GM12865 (cell line): Measurements from ENCODE around the gene SMIM38.

Experiments used
- DNase-seq: peaks from one replicate; pipeline ENCODE4 v3.0.0; 2010; ENCODE audit warnings: low read depth
- H3K4me3 ChIP-seq: 2 replicates; pipeline ENCODE4 v1.5.1; 2011; ENCODE audit warnings: mild to moderate bottlenecking, low read depth, low read length, control low read depth
- TF ChIP-seq, protein P1 (sequence below): IDR thresholded peaks from 2 replicates; pipeline ENCODE4 v1.5.1; 2011; ENCODE audit warnings: low read length, control low read depth, low read depth, inconsistent platforms; ENCODE audit not compliant: insufficient read depth; ENCODE audit errors: missing control alignments

The SMIM38 gene

DNA sequence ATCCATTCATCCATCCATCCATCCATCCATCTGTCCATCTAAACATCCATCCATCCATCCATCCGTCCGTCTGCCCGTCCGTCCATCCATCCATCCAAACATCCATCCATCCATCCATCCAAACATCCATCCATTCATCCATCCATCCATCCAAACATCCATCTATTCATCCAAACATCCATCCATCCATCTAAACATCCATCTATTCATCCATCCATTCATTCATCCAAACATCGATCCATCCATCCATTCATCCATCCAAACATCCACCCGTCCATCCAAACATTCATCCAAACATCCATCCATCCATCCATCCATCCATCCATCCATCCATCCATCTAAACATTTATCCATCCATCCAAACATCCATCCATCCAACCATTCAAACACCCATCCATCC is 45.3 kb upstream of the SMIM38 start:
- TF ChIP-seq, protein P1, sequence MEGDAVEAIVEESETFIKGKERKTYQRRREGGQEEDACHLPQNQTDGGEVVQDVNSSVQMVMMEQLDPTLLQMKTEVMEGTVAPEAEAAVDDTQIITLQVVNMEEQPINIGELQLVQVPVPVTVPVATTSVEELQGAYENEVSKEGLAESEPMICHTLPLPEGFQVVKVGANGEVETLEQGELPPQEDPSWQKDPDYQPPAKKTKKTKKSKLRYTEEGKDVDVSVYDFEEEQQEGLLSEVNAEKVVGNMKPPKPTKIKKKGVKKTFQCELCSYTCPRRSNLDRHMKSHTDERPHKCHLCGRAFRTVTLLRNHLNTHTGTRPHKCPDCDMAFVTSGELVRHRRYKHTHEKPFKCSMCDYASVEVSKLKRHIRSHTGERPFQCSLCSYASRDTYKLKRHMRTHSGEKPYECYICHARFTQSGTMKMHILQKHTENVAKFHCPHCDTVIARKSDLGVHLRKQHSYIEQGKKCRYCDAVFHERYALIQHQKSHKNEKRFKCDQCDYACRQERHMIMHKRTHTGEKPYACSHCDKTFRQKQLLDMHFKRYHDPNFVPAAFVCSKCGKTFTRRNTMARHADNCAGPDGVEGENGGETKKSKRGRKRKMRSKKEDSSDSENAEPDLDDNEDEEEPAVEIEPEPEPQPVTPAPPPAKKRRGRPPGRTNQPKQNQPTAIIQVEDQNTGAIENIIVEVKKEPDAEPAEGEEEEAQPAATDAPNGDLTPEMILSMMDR: no peak

DNA sequence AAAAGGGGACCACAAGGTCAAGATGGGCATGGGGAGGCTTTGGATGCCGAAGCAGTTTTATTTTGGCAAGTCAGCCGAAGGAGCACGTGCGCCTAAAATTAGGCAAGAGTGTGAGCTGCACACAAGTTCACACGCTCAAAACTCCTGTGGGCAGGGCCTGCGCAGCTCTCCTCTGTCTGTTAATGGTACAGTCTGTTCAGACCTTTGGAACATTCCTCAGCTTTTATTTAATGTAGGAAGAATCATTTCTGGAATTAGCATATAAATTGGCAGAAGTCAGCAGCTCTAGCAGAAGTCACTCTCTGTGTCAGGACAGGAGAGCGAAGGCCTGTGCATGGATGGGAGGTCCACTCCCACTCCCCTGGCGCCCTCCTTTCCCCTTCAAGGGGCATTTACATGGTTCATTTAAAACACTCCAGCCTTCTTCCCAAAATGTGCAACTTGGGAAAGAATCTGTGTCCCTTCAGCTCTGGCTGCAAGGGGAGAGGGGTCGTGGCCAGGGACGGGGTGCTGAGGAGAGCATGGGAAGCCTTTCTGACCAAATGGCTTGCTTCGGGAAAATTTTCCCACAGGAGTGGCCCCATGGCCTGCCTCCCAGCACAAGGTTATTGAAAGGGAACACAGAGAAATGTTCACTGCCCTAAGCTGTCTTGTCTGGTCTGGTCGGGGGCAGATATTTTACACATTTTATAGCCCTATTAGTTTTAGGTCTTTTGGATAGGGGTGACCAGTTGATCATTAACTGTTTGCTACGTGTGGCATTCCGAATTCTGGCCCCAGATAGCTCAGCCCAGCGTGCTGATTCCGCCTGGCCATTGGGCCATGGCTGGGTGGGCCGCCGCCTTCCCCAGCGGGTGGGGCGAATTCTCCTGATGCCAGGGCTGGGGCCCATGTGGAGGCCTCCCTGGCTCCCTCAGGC is 43.9 kb upstream of the SMIM38 start:
- TF ChIP-seq, protein P1: no peak
- H3K4me3 ChIP-seq: no peak overlapping the region
- DNase-seq: no peak

More for the DNA sequence above, 45.3 kb upstream of the SMIM38 start:
- H3K4me3 ChIP-seq: no peak overlapping the region
- DNase-seq: no peak

DNA sequence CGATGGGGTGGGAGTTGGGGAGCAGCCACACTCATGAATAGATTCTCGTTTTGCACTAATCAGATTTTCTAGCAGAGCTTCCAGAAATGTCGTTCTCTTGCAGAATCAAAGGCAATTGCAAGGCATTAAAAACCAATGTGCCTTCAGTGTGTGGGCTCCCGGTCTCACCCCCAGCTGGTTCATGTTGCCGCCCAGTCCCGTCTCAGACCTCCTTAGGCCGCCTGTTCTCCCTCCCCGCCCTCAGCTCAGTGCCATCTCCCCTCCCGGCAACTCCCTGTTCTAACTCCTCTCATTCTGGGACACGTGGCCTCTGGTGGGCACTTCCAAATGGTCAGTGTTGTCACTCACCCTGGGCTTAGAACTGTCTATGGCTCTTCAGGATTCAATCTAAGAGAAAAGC is 42.5 kb upstream of the SMIM38 start:
- DNase-seq: no peak
- TF ChIP-seq, protein P1: no peak
- no peak overlapping the region for H3K4me3 ChIP-seq

DNA sequence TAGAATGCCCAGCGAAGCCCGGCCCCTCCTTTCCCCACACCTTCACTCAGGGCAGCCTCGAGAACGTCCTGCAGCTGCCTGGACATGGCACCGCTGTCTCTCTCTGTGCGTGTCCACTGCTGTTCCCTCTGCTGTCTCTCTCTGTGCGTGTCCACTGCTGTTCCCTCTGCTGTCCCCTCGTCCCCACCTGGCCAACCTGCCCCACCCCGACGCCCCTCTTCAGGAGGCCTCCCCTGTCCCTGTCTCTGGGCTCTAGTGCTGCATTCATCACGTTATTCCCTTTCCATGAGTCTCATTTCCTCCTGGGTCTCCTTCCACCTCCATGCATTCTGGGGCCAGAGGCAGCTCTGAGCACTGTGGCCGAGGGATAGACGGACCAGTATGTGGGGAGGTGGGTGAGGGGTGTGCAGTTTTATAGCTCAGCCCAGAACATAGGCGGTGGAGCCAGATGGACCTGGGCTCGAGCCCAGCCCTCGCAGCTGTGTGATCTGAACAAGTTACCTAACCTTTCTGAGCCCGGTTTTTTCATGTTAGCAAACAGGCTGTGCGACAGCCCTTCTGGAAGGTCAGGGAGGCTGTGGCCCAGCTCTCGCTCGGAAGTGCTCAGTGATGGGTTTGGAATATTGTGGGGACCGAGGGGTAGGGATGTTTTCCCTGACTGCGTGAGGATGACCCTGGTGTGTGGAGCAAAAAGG is 41.9 kb upstream of the SMIM38 start:
- TF ChIP-seq, protein P1: no peak
- no peak overlapping the region for H3K4me3 ChIP-seq
- no peak for DNase-seq

DNA sequence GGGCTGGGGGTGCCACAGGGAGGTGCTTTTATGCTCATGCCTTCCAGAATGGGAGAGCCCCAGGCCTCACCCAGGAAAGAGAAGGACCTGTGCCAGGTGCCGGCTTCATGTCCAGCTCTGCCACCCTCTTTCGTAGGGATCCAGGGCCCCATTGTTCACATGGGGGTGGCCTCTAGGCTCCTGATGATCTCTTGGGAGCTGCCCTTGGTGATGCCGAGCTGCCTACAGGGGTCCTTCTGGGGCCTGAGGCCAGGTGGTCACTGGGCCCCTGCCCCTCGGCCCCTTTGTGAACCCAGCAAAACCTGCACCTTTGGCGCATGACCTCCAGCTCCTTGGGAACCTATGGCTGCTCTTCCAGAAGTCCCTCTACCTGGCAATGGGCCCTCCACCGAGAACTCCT is 41.4 kb upstream of the SMIM38 start:
- DNase-seq: no peak

DNA sequence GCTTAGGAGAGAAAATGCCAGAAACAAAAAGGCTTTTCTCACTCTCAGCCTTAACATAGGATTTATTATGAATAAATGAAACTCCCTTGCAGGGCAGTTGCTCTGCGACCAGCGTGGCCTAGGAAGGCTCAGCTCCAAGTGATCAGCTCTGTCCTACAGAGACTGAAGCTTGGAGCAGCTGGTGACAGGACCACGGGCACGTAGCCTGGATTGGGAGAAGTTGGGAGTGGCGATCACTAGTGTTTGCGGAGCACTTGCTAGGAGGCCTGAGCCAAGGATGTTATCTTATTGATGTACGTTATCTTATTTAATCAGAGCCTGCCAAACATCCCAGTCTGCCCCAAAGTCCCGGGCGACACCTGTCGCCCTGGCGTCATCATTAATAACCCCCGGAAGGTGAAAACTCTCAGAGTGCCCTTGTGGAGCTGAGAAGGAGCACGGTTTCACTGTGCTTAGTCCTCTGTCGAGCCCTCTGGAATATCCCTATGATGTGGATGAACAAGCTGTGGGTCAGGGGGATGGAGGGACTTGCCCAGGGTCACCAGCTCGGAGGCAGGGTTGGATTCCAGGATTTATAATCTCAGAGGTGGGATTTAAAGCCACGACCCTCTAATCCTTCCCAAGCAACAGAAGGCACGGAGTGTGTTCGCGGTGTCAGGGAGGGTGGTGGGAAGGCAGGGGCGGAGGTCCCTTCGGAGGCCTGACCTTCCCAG is 40.8 kb upstream of the SMIM38 start:
- TF ChIP-seq, protein P1: no peak
- no peak overlapping the region for H3K4me3 ChIP-seq
- no peak for DNase-seq

More for the DNA sequence above, 41.4 kb upstream of the SMIM38 start:
- H3K4me3 ChIP-seq: no peak overlapping the region
- TF ChIP-seq, protein P1: no peak
